Measurements from ENCODE around the gene MRPS5.

MRPS5 gene

GRCh38 chr2:95077530-95077825 is 44.1 kb downstream of the MRPS5 start:
- no peak overlapping the region for H3K4me3 ChIP-seq (ENCODE audit: low read depth, low read length)
- peak; percentile 36 for DNase-seq (ENCODE audit: low read depth)
- TF ChIP-seq CTCF (IDR thresholded peaks at IDR 0.05; ENCODE audit: insufficient read depth, low read depth, low read length, missing control alignments) = no peak

- peak; percentile 88 for TF ChIP-seq CTCF (IDR thresholded peaks at IDR 0.05; ENCODE audit: insufficient read depth, low read depth, low read length, missing control alignments)
- H3K4me3 ChIP-seq (ENCODE audit: low read depth, low read length) = peak overlapping the region; percentile 53
- peak; percentile 81 for DNase-seq (ENCODE audit: low read depth)
Measured at GRCh38 chr2:95076705-95077529, 44.7 kb downstream of the MRPS5 start.

- DNase-seq (ENCODE audit: low read depth) = no peak
Measured at GRCh38 chr2:95075440-95076132, 46.0 kb downstream of the MRPS5 start.

GRCh38 chr2:95074663-95075439 is 46.8 kb downstream of the MRPS5 start:
- DNase-seq (ENCODE audit: low read depth) = peak; percentile 63
- 0 out of 2 replicates have a peak overlapping the region, but pooled peaks have one; percentile 10 for H3K4me3 ChIP-seq (ENCODE audit: low read depth, low read length)
- TF ChIP-seq CTCF (IDR thresholded peaks at IDR 0.05; ENCODE audit: insufficient read depth, low read depth, low read length, missing control alignments) = no peak

More at GRCh38 chr2:95075440-95076132, 46.0 kb downstream of the MRPS5 start:
- no peak overlapping the region for H3K4me3 ChIP-seq (ENCODE audit: low read depth, low read length)
- no peak for TF ChIP-seq CTCF (IDR thresholded peaks at IDR 0.05; ENCODE audit: insufficient read depth, low read depth, low read length, missing control alignments)

GRCh38 chr2:95073856-95074662 is 47.5 kb downstream of the MRPS5 start:
- H3K4me3 ChIP-seq (ENCODE audit: low read depth, low read length) = no peak overlapping the region
- no peak for DNase-seq (ENCODE audit: low read depth)
- TF ChIP-seq CTCF (IDR thresholded peaks at IDR 0.05; ENCODE audit: insufficient read depth, low read depth, low read length, missing control alignments) = no peak

GRCh38 chr2:95072424-95072823 is 49.2 kb downstream of the MRPS5 start:
- no peak for TF ChIP-seq CTCF (IDR thresholded peaks at IDR 0.05; ENCODE audit: insufficient read depth, low read depth, low read length, missing control alignments)
- H3K4me3 ChIP-seq (ENCODE audit: low read depth, low read length) = no peak overlapping the region
- DNase-seq (ENCODE audit: low read depth) = no peak

Data from GM12865 (cell line).